Testis (tissue), 2 donors: ENCODE measurements around the gene ADISSP.

Experiments used
- CTCF ChIP-seq, 3 experiments: fragments of 450-650 bp in 2 of 3; fragments of 200-600 bp in 1 of 3; sonication (generic) in 1 of 3; IDR thresholded peaks; one replicate each; pipeline ENCODE4 v1.5.1; 2016 to 2019; ENCODE audit warnings: antibody characterized with exemption in 3 of 3, mild to moderate bottlenecking in 2 of 3, moderate library complexity in 1 of 3
- POLR2A ChIP-seq: fragments of 450-650 bp; IDR thresholded peaks from one replicate; pipeline ENCODE4 v1.6.1; 2017; ENCODE audit warnings: antibody characterized with exemption, mild to moderate bottlenecking, moderate library complexity

GRCh38 chr20:3728354-3728753, 39.2 kb downstream of the ADISSP start:
- TF ChIP-seq CTCF (IDR thresholded peaks at IDR 0.05) (no peak), POLR2A (no peak)
